Islet of Langerhans (tissue), 1 donor: Measurements from ENCODE around the gene CAMP.
A peak's percentile ranks its signal among the peaks of the same experiment; 100 is the strongest.
"Not testable (repeated sequence)": the region's sequence is repeated elsewhere in the genome, so short reads cannot be mapped to it uniquely, and the experiment has no call there.

ENCODE experiments used
- FAIRE-seq: peaks from one replicate; lab custom pipeline; 2011; peaks lifted over from hg19 to GRCh38; lab: Jason Lieb, UNC

The CAMP gene, protein sequence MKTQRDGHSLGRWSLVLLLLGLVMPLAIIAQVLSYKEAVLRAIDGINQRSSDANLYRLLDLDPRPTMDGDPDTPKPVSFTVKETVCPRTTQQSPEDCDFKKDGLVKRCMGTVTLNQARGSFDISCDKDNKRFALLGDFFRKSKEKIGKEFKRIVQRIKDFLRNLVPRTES

DNA sequence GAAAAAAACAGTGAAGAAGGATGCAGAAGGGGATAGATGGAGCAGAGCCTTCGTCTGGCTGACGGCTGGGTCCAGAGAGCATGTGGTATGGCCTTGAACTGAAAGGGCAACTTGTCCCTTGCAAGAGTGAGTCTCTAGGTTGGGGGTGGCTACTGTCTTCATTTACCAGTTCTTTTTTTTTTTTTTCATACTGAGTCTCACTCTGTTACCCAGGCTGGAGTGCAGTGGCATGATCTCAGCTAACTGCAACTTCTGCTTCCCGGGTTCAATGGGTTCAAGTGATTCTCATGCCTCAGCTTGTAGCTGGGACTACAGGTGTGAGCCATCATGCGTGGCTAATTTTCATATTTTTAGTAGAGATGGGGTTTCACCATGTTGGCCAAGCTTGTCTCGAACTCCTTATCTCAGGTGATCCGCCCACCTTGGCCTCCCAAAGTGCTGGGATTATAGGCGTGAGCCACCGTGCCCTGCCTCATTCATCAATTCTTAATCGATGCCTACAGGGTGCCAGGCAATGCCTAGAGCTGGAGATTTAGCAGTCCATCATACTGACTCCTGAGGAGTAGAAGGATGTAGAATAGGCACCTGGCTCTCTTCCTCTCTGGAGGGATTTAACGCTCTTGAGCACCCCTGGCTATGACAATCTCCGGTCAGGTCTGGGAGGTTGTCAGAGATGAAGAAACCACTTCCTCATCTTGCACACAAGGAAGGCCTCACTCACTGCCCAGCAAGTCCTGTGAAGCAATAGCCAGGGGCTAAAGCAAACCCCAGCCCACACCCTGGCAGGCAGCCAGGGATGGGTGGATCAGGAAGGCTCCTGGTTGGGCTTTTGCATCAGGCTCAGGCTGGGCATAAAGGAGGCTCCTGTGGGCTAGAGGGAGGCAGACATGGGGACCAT, at the start of gene CAMP:
Gene CAMP (plus strand): TSS at position 880 of the 898 bp plus-strand sequence. CDS start 17 bp downstream, at position 897.
- FAIRE-seq, result no peak

DNA sequence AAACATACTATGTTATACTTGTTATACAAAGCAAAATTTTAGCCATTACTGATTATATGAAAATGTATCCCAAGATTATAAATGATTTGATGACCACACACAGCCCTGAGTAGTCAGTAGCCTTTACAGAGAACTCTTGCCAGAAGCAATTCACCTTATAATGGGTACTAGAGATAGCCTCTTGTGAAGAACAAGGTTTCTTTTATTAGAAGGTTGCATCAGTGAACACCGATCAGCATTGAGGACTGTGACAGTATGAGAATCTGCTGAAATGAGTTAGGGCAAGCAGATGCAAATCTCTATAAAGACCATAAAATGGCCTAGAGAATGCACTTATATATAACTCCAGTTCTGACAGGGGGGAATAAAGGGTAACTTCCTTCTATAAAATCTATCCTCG, 45.2 kb upstream of the CAMP start:
- no peak for FAIRE-seq

DNA sequence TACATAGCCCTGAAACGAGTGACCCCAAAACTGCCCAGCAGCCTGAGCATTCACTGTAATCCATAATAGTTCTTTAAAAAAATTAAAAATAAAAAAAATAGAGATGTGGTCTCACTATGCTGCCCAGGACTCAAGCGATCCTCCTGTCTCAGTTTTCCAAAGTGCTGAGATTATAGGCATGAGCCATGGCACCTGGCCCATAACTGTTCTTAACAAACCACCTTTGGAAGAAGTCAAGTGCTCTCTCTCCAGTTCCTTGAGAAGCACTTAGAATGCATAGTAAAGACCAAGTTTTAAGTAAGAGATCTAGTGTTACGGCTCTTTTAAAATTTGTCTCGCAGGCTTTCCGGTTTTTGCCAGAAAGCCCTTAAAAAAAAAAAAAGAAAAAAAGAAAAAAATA, 43.3 kb upstream of the CAMP start:
- no peak for FAIRE-seq

DNA sequence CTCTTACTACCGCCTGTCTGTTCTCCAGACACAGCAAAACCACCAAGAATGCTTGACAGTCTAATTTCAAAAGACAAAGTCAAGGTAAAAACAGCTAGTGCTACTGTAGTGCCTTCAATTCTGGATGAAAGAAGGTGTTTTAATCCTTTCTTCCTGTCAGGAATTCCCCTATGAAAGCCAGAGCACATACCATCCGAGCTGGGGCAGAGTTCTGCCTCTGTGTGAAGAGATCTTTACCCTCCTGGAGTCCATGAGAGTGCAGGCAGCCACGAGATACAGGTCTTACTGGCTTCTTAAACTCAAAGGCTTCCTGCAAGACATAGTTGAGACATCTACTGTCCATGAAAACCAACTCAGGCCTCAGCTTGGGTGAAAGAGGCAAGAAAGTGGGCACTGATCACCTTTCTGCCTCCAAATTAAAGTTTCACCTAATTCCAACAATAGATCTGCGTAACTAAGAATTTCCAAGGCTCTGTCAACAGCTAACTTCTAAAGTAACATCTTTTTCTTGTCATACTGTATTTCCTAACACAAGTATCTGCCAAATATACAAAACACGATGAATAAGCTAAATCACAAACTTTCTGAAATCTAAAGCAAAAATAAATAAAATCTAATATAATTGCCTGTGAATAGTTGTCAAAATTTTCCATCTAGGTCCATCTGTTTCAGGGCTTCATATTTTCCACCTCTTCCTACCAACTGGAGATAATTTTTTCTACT, 42.6 kb upstream of the CAMP start:
- no peak for FAIRE-seq

DNA sequence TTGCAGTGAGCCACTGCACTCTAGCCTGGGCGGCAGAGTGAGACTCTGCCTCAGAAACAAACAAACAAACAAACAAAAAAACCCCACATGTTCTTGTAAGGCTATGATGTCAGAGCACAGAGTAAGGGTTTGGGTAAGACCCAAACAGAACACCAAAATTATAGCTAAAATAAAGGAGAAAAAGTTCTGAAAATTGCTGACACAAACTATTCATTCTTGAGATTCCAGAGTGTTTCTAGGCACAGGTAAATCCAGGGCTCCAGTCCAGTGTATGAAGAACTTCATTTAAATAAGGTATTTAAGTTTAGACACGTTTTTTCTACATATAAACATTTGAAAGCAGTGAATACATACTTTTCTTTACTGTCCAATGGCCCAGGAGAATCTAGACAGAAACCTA, 39.0 kb upstream of the CAMP start:
- no peak for FAIRE-seq

DNA sequence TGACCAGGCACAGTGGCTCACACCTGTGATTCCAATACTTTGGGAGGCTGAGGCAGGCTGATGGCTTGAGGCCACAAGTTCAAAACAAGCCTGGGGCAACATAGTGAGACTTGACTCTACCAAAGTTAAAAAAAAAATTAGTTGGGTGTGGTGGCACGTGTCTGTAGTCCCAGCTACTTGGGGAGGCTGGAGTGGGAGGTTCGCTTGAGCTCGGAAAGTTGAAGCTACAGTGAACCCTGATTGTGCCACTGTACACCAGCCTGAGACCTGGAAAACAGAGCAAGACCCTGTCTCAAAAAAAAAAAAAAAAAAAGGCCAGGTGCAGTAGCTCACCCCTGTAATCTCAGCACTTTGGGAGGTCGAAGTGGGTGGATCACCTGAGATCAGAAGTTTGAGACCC, 38.2 kb upstream of the CAMP start:
- FAIRE-seq, result no peak

DNA sequence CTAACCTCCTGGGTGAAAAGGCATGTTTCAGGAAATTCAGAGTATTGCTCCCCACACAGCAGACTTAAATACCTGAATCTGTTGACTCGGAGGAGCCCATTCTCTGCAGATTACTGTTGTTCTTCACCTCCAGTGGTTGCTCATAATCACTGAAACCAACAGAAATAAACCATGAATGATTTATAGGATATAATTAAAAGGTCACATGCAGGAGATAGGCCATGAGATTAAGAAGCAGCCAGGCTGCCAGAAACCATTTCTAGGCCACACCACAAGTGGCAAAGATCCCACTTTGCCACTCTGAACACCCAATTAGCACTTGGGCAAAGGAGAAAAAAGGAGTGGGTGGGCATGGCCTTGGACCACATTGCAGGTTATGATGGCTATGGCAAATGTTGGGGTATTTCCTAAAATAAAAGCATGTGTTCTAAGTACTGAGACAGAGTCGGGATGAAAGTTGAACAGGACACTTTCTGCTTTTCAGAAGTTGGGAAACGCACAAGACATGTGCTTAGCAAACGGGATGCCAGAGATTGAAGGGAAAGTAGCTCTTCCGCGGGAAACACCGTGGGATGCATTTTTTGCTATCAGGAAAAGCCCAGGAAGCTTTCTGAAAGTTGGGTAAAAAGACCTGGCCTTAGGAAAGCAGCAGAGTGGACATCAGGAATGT, 36.5 kb upstream of the CAMP start:
- FAIRE-seq, result no peak

DNA sequence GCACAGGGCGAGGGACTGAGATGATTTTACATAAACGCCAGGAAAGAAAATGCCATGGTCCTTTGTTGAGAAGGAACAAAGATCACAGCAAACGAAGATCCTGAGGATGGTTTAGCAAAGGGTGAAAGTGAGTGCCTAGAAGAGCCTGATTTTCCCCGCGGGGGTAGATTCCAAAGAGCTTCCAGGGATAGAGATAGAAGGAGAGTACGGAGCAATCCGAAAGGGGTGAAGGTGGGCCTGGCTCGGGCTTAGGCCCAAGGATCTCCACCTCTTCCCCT, 36.1 kb upstream of the CAMP start:
- FAIRE-seq, result no peak

DNA sequence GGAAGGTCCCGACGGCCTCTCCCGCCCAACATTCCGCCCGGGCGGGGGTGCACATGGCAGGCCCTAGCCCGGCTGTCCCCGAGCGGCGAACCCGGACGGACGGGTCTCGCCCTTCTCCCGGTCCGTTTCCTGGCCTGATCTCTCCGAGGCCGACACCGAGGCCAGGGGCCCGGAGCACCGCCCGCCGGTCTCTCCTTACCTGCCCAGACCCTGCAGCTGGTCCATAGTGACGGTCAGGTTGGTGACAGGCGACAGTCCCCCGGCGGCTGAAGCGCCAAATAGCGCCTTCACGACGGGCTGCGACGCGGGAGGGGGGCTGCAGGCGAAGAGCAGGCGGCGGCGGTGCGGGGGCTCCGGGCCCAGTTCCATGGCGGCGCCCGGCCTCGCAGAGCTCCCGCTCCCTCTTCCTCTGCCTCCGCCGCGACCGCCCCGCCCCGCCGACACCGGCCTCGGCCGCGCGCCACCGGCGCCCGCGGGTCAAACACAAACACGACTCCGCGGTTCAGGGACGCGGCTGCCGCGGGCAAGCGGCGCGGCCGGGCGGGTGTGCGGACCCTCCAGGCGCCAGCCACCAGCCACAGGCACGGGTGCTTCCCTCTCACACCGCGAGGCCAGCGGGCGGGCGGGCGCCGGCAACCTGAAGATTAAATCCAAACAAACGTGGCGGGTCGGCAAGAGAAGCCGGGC, 35.6 kb upstream of the CAMP start:
- no peak for FAIRE-seq

DNA sequence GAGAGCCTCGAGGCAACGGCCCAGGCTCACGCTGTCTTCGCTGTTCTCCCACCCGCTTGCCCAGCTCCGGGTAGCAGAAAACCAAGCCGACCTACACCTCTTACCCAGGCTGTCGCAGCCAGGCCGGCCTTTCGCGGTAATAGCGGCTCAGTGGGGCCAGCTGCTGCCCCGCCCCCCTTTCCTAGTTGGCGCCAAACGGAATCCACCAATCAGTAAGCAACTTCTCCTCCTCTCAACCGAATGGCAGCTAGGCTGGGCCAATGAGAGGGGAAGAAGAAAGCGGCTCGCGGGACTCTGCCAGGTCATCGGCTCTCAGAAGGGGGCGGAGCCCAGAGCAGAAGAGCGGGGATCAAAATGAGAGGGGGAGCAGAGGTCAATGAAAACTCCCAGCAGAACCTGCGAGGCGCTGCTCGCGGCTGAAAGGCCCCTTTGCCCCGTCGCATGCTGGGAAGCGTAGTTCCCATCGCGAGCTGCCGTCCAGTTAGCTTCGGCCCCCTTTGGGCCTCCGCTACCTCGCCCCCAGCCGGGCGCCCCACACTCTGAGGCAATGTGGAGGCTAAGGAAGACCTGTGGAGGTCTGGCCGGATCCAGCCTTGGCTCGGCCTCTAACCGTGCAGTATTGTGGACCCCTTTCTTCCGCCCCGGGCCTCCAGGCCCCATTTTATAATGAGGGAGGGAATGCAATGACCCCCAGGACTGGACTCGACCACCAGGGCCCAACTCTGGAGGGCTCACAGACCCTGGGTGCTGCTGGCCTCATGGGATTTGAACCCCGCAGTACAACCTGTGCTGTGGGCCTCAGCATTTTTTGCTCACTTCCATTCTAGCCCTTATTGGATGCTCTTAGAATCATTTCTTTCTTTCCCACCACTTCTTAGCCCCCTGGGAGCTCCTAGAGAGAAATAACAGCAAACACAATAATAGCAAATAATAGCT, 34.8 kb upstream of the CAMP start, which contains the start of gene CDC25A:
Gene CDC25A (minus strand): TSS at position 152 of the 936 bp plus-strand sequence. CDS start 470 bp downstream, outside the sequence.
- peak; percentile 92 for FAIRE-seq

DNA sequence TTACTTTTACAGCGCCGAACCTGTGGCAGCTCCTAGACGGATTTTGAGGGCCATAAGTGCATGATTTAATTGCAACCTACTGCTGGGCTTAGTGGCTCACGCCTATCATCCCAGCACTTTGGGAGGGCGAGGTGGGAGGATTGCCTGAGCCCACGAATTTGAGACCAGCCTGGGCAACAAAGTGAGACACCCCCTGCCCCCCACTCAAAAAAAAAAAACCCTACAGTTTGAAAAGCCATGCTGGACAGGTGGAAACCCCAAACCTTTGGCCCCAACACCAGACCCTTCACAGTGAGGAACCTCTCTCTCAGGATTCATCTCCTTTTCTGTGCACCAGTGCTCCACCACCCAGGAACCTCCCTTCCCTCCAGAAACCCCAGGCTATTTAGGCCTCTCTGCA, 34.0 kb upstream of the CAMP start:
- no peak for FAIRE-seq

DNA sequence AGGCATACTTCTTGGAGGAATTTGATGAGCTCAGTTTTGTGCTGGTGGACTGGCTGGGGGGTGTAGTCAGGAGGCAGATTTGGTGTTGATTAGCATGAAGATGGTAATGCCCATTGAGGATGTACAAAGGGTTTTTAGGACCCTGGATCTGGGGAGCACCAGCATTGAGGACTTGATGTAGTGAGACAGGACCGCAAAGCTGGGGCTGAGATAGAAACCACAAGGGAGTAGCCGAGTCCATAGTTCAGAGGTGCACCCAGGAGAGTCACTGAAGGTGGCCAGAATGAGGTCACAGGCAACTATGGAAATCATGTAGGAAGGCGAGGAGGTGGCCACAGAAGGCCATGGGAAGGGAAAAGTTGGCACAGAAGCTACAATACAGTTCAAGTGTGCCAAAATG, 32.4 kb upstream of the CAMP start:
- FAIRE-seq, result no peak

DNA sequence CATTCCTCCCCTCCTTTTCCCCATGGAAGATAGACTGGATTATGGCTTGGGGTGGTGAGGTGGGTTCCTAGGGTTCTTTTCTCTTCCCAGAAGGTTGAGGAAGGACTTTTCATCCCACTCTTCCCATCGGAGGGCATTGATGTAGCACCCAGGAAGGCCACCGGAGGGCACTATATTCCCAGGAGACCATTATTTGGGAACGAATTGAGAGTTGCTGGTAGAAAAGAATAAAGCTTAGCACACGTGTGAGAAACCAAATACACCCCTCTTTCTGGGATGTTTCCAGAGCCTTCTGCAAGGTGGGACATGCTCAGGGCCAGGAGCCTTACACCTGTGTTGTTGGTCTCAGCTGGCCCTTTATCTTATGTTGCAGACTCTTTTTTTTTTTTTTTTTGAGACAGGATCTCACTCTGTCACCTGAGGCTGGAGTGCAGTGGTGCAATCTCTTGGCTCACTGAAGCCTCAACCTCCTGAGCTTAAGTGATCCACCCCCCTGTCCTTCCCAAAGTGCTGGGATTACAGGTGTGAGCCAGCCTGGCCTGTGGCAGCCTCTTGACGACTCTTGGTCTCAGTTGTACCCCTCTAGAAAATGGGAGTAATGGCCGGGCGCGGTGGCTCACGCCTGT, 28.7 kb upstream of the CAMP start:
- FAIRE-seq, result no peak

DNA sequence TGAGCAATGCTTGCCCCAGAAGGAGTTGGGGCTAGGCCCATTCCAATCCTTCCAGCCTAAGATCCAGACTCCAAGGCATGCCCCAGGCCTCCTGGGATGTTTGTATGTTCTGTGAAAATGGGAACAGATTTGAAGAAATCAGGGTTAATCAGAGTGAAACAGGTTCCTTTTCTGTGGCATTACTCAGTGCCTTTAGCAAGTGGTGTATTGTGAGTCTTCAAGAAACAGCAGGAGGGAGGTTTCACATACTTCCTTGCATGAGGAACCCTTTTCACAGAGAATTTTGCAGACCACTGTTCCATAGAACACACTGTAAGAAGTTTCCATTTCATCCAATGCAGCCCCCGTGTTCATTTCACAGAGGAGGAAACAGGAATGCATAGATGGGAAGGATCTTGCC, 26.7 kb upstream of the CAMP start:
- no peak for FAIRE-seq

DNA sequence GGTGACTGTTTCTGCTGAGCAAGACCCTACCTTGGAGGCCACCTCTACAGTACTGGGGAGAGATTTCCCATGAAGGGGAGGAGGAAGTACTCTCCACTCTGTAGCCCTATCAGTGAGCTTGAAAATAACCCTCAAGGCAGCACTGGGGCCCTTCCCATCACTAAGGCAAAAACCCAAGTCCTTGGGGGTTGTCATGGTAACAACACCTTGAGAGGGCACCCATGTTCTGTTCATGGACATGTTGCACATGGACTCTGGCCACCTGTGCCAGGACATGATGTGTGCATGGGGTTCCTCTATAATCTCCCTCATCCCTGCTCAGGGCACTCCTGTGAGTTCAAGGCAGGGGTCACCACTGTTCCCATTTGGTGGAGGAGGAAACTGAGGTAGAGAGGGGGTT, 24.2 kb upstream of the CAMP start:
- no peak for FAIRE-seq

DNA sequence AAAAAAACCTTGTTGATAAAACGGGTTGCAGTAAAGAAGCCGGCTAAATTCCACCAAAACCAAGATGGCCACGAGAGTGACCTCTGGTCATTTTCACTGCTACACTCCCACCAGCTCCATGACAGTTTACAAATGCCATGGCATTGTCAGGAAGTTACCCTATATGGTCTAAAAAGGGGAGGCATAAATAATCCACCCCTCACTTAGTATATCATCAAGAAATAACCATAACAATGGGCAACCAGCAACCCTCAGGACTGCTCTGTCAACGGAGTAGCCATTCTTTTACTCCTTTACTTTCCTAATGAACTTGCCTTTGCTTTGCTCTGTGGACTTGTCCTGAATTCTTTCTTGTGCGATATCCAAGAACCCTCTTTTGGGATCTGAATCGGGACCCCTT, 20.7 kb upstream of the CAMP start:
- no peak for FAIRE-seq

DNA sequence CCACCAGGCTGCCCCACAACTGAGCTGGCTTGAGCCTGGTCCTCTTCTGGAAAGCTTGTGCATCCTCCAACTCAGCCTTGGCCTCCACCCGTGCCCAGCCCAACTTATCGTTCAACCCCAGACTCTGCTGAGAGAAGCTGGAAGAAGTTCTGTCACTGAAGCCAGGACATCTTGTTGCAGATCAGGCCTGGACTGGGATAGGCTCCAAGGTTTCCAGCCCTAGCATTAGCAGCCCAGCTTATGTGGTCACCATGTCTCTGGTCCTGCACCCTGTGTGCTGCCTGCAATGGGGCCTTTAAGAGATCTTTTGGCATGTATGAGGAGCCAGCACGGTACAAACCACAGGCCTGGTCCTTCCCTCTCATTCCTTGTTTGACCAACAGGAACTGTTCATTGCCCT, 15.2 kb upstream of the CAMP start:
- FAIRE-seq, result no peak

DNA sequence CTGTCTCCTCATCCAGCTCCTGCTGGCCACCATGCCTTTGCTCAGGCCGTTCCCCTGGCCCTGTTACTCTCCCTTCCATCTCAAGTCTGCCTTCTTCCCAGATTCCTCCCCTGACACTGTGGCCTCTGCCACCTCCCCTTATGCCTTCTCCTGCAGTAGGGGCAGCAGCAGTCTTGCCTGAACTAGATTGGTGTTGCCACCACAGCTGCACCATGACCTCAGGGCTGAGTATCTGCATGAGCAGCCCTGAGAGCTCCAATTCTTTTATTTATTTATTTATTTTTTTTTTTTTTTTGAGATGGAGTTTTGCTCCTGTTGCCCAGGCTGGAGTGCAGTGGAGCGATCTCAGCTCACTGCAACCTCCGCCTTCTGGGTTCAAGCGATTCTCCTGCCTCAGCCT, 13.8 kb upstream of the CAMP start:
- FAIRE-seq, result no peak

DNA sequence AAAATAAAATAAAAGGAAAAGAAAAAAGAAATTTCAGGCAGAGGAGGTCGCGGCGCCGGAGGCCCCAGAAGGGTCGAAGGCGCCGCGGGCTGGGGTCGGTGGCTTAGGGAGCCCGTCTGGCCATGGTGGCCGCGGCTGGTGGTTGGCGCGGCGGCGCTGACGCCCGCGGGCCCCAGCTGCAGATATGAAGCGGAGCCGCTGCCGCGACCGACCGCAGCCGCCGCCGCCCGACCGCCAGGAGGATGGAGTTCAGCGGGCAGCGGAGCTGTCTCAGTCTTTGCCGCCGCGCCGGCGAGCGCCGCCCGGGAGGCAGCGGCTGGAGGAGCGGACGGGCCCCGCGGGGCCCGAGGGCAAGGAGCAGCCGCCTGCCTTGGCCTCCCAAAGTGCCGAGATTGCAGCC, 12.8 kb upstream of the CAMP start:
- not testable (repeated sequence) for FAIRE-seq

DNA sequence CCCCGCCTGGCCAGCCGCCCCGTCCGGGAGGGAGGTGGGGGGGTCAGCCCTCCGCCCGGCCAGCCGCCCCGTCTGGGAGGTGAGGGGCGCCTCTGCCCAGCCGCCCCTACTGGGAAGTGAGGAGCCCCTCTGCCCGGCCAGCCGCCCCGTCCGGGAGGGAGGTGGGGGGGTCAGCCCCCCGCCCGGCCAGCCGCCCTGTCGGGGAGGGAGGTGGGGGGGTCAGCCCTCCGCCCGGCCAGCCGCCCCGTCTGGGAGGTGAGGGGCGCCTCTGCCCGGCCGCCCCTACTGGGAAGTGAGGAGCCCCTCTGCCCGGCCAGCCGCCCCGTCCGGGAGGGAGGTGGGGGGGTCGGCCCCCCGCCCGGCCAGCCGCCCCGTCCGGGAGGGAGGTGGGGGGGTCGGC, 11.5 kb upstream of the CAMP start:
- FAIRE-seq, result not testable (repeated sequence)

DNA sequence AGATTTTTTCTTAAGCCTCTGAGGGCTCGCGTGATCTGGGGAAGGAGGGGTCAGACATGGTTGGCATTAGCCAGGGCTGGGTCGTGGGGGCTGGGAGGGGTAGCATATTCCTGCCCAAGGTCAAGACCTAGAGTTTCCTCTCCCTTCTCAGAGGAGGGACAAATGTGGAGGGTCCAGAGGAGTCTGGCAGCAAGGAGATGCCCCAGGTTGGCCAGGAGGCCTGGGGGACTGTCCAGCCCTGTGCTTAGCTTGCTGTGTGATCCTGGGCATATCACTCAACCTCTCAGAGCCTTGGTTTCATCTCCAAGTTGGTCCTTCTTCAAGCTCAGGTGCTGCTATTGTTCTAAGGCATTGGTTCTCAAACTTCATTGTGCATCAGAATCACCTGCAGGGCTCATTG, 9.1 kb upstream of the CAMP start:
- FAIRE-seq, result no peak
